HCT116 (cell line): Measurements from ENCODE around the gene SHISAL2B. TPM values are rescaled to one million over a fixed set of nuclear protein-coding genes. Genes with fewer than 3 reads are reported as not detected.

ENCODE experiments used
- ATAC-seq: fragments of 200-7000 bp; cut with Tn5 transposase; 2 replicates; pipeline ENCODE4 v1.9.1; 2020; ENCODE audit warnings: mild to moderate bottlenecking, moderate library complexity
- BruUV-seq: library from RNA; stranded (reverse); fragments of 400-500 nt; replicated peaks from 2 replicates; lab custom pipeline; 2021; lab: Mats Ljungman, UMichigan
- CTCF ChIA-PET: fragments of 300-600 bp; sonication (Branson Sonifier 250); formaldehyde crosslinking; loops from one replicate; lab custom pipeline; 2021; ENCODE audit warnings: antibody characterized with exemption; lab: Charles Lee
- POLR2A ChIA-PET: fragments of 300-600, 350-600 bp; sonication (Branson Sonifier 250); formaldehyde crosslinking; loops from one replicate; lab custom pipeline; 2021; ENCODE audit warnings: antibody characterized with exemption; lab: Charles Lee
- RAD21 ChIA-PET, 2 experiments: fragments of 300-600 bp; sonication (Branson Sonifier 250); formaldehyde crosslinking; loops; one replicate each; lab custom pipeline; 2023; ENCODE audit warnings: low total read pairs in 2 of 2; ENCODE audit not compliant: uncharacterized antibody in 2 of 2, unreplicated experiment in 2 of 2, low non-redundant PET in 1 of 2; lab: Charles Lee
- DNase-seq: peaks from one replicate; pipeline ENCODE4 v3.0.0-alpha.2; 2010; ENCODE audit warnings: low read depth, low spot score
- H2AFZ ChIP-seq: fragments of 200-600 bp; shearing (Covaris generic), sonication (generic); 2 replicates; pipeline ENCODE4 v1.6.1; 2017; ENCODE audit warnings: low read depth, mixed run types, mixed read lengths, antibody characterized with exemption, low read length; ENCODE audit not compliant: poor library complexity, severe bottlenecking
- H3K27ac ChIP-seq: 2 replicates; pipeline ENCODE4 v1.5.1; 2012; ENCODE audit warnings: low read depth, low read length
- H3K27me3 ChIP-seq: fragments of 200-600 bp; sonication (generic); 2 replicates; pipeline ENCODE4 v1.6.1; 2016; ENCODE audit warnings: mixed run types, low read length, mixed read lengths; ENCODE audit not compliant: insufficient read depth
- H3K36me3 ChIP-seq, 2 experiments: fragments of 200-500 bp in 1 of 2; fragments of 200-600 bp in 1 of 2; sonication (Bioruptor generic) in 1 of 2; sonication (generic) in 1 of 2; 2 replicates each; pipeline versions ENCODE4 v1.5.1 to v1.6.1; 2014 to 2016; ENCODE audit warnings: low read length in 2 of 2, inconsistent platforms in 1 of 2, mixed read lengths in 1 of 2, mixed run types in 1 of 2; ENCODE audit not compliant: insufficient read depth in 2 of 2, control insufficient read depth in 1 of 2
- H3K4me1 ChIP-seq, 2 experiments: fragments of 200-600 bp in 1 of 2; sonication (generic) in 1 of 2; 2 replicates each; pipeline versions ENCODE4 v1.5.1 to v1.6.1; 2012 to 2017; ENCODE audit warnings: low read length in 2 of 2, inconsistent platforms in 1 of 2, mild to moderate bottlenecking in 1 of 2, mixed read lengths in 1 of 2, mixed run types in 1 of 2, moderate library complexity in 1 of 2; ENCODE audit not compliant: insufficient read depth in 2 of 2, control insufficient read depth in 1 of 2
- H3K4me2 ChIP-seq: fragments of 200-600 bp; sonication (generic); 2 replicates; pipeline ENCODE4 v1.6.1; 2017; ENCODE audit warnings: mixed run types, low read length, mixed read lengths
- H3K4me3 ChIP-seq, 2 experiments: fragments of 200-600 bp in 1 of 2; sonication (generic) in 1 of 2; replicated peaks in 1 of 2; 2 replicates each; pipeline ENCODE4 v1.5.1; 2011 to 2016; ENCODE audit warnings: low read length in 2 of 2, control low read depth in 1 of 2, low read depth in 1 of 2, mild to moderate bottlenecking in 1 of 2, mixed read lengths in 1 of 2, mixed run types in 1 of 2
- H3K79me2 ChIP-seq: fragments of 200-600 bp; sonication (generic); 2 replicates; pipeline ENCODE4 v1.6.1; 2017; ENCODE audit warnings: mild to moderate bottlenecking, mixed run types, low read length, moderate library complexity, mixed read lengths; ENCODE audit not compliant: insufficient read depth
- H3K9ac ChIP-seq: fragments of 200-600 bp; sonication (generic); 2 replicates; pipeline ENCODE4 v1.6.1; 2016; ENCODE audit warnings: low read length, mixed read lengths
- H3K9me2 ChIP-seq: fragments of 200-600 bp; sonication (generic), shearing (Covaris generic); 2 replicates; pipeline ENCODE4 v1.6.1; 2017; ENCODE audit warnings: mixed run types, mild to moderate bottlenecking, moderate library complexity; ENCODE audit not compliant: insufficient read depth
- H3K9me3 ChIP-seq, 2 experiments: fragments of 200-500 bp in 1 of 2; fragments of 200-600 bp in 1 of 2; sonication (Bioruptor generic) in 1 of 2; sonication (generic) in 1 of 2; 2 replicates each; pipeline ENCODE4 v1.6.1; 2014 to 2017; ENCODE audit warnings: low read length in 2 of 2, mixed read lengths in 2 of 2, inconsistent platforms in 1 of 2, low read depth in 1 of 2, mild to moderate bottlenecking in 1 of 2, mixed run types in 1 of 2, moderate library complexity in 1 of 2; ENCODE audit not compliant: control insufficient read depth in 1 of 2, insufficient read depth in 1 of 2
- H4K20me1 ChIP-seq: fragments of 200-600 bp; sonication (generic), shearing (Covaris generic); 2 replicates; pipeline ENCODE4 v1.6.1; 2017; ENCODE audit warnings: mixed run types, mild to moderate bottlenecking, moderate library complexity; ENCODE audit not compliant: insufficient read depth
- CEBPB ChIP-seq: IDR thresholded peaks from 2 replicates; pipeline ENCODE4 v1.6.1; 2012; ENCODE audit warnings: low read depth
- CTCF ChIP-seq, 3 experiments: fragments of 200-600 bp in 1 of 3; sonication (generic) in 1 of 3; IDR thresholded peaks in 2 of 3; conservative IDR thresholded peaks in 1 of 3; 2 replicates each; pipeline ENCODE4 v1.5.1; 2012 to 2017; ENCODE audit warnings: low read depth in 2 of 3, low read length in 2 of 3, antibody characterized with exemption in 1 of 3, borderline replicate concordance in 1 of 3, control low read depth in 1 of 3, mild to moderate bottlenecking in 1 of 3, mixed read lengths in 1 of 3, mixed run types in 1 of 3, moderate library complexity in 1 of 3; ENCODE audit not compliant: insufficient read depth in 1 of 3
- EGR1 ChIP-seq: IDR thresholded peaks from 2 replicates; pipeline ENCODE4 v1.6.1; 2012; ENCODE audit warnings: low read depth
- EZH2phosphoT487 ChIP-seq: fragments of 200-600 bp; IDR thresholded peaks from 2 replicates; pipeline ENCODE4 v1.6.1; 2018; ENCODE audit warnings: antibody characterized with exemption, borderline replicate concordance
- FOSL1 ChIP-seq: IDR thresholded peaks from 2 replicates; pipeline ENCODE4 v1.6.1; 2012; ENCODE audit warnings: low read depth
- SRF ChIP-seq: IDR thresholded peaks from 2 replicates; pipeline ENCODE4 v1.6.1; 2012; ENCODE audit warnings: low read depth
- TCF7L2 ChIP-seq: IDR thresholded peaks from 2 replicates; pipeline ENCODE4 v1.7.0; 2011; ENCODE audit warnings: borderline replicate concordance, inconsistent platforms; ENCODE audit not compliant: insufficient read depth, insufficient read length; ENCODE audit errors: extremely low read depth
- ZFX ChIP-seq: fragments of 450-650 bp; IDR thresholded peaks from 2 replicates; pipeline ENCODE4 v1.6.1; 2017
- intact Hi-C: fragments of 100-400 bp; cut with micrococcal nuclease; formaldehyde crosslinking; loops from 2 replicates; pipeline ENCODE4 v1.10.0; 2022
- total RNA-seq: library from RNA; stranded (reverse); gene quantifications from one replicate; pipeline ENCODE4 v1.2.1, GENCODE V29; 2021; ENCODE audit not compliant: unreplicated experiment

SHISAL2B gene
- total RNA-seq, 1 experiment from 2014 or later, result not detected

GRCh38 chr5:64682608-64683007 lies 7.7 kb upstream of the SHISAL2B start (continued):
- TF ChIP-seq CTCF (IDR thresholded peaks at IDR 0.05 in 2 of 3, conservative IDR thresholded peaks at IDR 0.05 in 1 of 3; ENCODE audit: borderline replicate concordance in 1 of 3, insufficient read depth in 1 of 3, low read depth in 2 of 3, low read length in 2 of 3), result peak; percentile 48 to 58 (median 51); a peak in 5 of 6 replicates
- TF ChIP-seq, all 23 proteins: peak for 2

- Histone ChIP-seq H3K27ac (no peak overlapping the region), H3K36me3 (no peaks in the 10 kb centered on the region), H3K4me2 (no peak overlapping the region), H4K20me1 (no peaks in the 10 kb centered on the region), H3K9me2 (no peaks in the 10 kb centered on the region), H3K9me3 (no peaks in the 10 kb centered on the region), H3K4me1 (no peaks in the 10 kb centered on the region), H3K9ac (no peak overlapping the region), H3K79me2 (no peaks in the 10 kb centered on the region), H2AFZ (no peak overlapping the region), H3K4me3 (no peak overlapping the region), H3K27me3 (0 out of 2 replicates have a peak, but pooled peaks cover 5% of the 10 kb centered on the region)
- DNase-seq (no peak), ATAC-seq (no peak)
- BruUV-seq, result no TSS peak
- POLR2A ChIA-PET, result no interaction called here
- intact Hi-C loops, result no loop called here
- RAD21 ChIA-PET, result no interaction called here
- CTCF ChIA-PET, result no interaction called here
- no peak for TF ChIP-seq FOSL1
- no peak for TF ChIP-seq SRF
- TF ChIP-seq TCF7L2, result no peak
- no peak for TF ChIP-seq EGR1
- TF ChIP-seq CEBPB, result no peak
- no peak for TF ChIP-seq ZFX
- TF ChIP-seq EZH2phosphoT487, result no peak
- TF ChIP-seq, all 23 proteins: peak for 0
Observed at GRCh38 chr5:64685866-64686265, 4.4 kb upstream of the SHISAL2B start.
